ENCODE results near the gene SLC24A2. TPM values are rescaled to one million over a fixed set of nuclear protein-coding genes. Genes with fewer than 3 reads are reported as not detected.

SLC24A2 gene
- total and polyA plus RNA-seq, 2 of the 8 experiments (the other 6 are each of a cell fraction or from before 2014, with no cell fraction given): 2.8 to 6.5 TPM

DNA sequence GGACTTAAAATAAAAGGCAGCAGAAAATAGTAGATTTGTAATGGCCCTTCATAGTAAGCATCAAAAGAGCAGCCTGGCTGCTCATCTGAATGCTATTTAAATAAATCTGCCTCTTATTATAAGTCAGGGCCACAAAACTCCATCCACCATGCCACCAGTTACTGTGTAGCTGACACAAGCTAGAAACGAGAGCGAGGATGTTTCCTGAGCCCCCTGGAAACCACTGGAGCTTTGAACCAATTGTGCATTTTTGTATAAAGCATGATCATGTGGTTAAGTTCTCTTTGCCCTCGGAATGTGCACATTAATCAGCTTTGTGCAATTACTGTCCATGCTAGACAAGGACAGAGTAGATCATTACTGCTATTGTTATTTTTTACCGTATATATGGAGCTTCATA lies 17.4 kb downstream of the SLC24A2 start:
- no peak overlapping the region for H2BK20ac ChIP-seq (ENCODE audit: low read length)
- H4K20me1 ChIP-seq (replicated peaks in 1 of 2; ENCODE audit: control insufficient read depth in 1 of 2, insufficient read depth in 2 of 2, low read length in 2 of 2): no peaks in the 10 kb centered on the region
- 89% methylated on average over 4 of the region's 4 CpGs; no CpG with 5 or more reads in 1 of the 2 experiments for WGBS, 2 experiments (ENCODE audit: extremely low coverage in 1 of 2, insufficient coverage in 1 of 2, insufficient read length in 1 of 2, insufficient replicate concordance in 2 of 2, low coverage in 1 of 2, low lambda C conversion rate in 2 of 2, missing lambda C conversion rate in 1 of 2)
- H3K18ac ChIP-seq (ENCODE audit: extremely low read depth, low read length): no peak overlapping the region
- no peak overlapping the region for H2AFZ ChIP-seq (ENCODE audit: low read length)
- H3K23me2 ChIP-seq (ENCODE audit: low read depth, low read length): no peaks in the 10 kb centered on the region
- no peak overlapping the region for H3K23ac ChIP-seq (ENCODE audit: insufficient read length)
- ChIA-PET CTCF (ENCODE audit: partially characterized antibody) (interaction anchor here (0.9 to 1.1 kb wide), 3 partner anchors 15 to 151 kb away, joined by 3 to 5 read pairs (median 3); no protein-coding TSS in a partner anchor), POLR2A (ENCODE audit: partially characterized antibody) (interaction anchor here (1.2 kb wide), 1 partner anchor 10 kb away, joined by 3 read pairs; no protein-coding TSS in a partner anchor)
- no peak overlapping the region for H3K4ac ChIP-seq (replicated peaks; ENCODE audit: insufficient read length, low read depth, low read length)
- no peak for FAIRE-seq
- H3K9ac ChIP-seq (replicated peaks in 1 of 4; ENCODE audit: extremely low read depth in 1 of 4, low read depth in 3 of 4, low read length in 3 of 4): no peak overlapping the region
- no peaks in the 10 kb centered on the region for H3K79me1 ChIP-seq (ENCODE audit: low read depth, low read length)
- H3K27ac ChIP-seq (ENCODE audit: low read depth, low read length): no peak overlapping the region
- TF ChIP-seq JUN (IDR thresholded peaks at IDR 0.05; ENCODE audit: low read depth, low read length) (no peak), EZH2 (IDR thresholded peaks at IDR 0.05; ENCODE audit: low read depth, low read length, severe bottlenecking) (no peak), FOSL1 (IDR thresholded peaks at IDR 0.05; ENCODE audit: insufficient read depth, low read depth, low read length) (no peak), YY1 (IDR thresholded peaks at IDR 0.05; ENCODE audit: low read depth, low read length) (no peak), PHF8 (conservative IDR thresholded peaks at IDR 0.05; ENCODE audit: low read depth, low read length) (no peak), SIN3A (conservative IDR thresholded peaks at IDR 0.05 in 1 of 2, IDR thresholded peaks at IDR 0.05 in 1 of 2; ENCODE audit: low read depth in 1 of 2, low read length in 2 of 2) (no peak), GTF2F1 (IDR thresholded peaks at IDR 0.05; ENCODE audit: borderline replicate concordance, low read depth, low read length) (no peak), RFX5 (IDR thresholded peaks at IDR 0.05; ENCODE audit: borderline replicate concordance, low read depth, low read length) (no peak), SAP30 (IDR thresholded peaks at IDR 0.05; ENCODE audit: insufficient read depth, insufficient replicate concordance, low read length) (no peak), KDM5A (IDR thresholded peaks at IDR 0.05; ENCODE audit: low read length) (no peak), CREB1 (IDR thresholded peaks at IDR 0.05) (no peak), CEBPB (IDR thresholded peaks at IDR 0.05; ENCODE audit: low read depth, low read length) (no peak)
- TF ChIP-seq, protein P1, sequence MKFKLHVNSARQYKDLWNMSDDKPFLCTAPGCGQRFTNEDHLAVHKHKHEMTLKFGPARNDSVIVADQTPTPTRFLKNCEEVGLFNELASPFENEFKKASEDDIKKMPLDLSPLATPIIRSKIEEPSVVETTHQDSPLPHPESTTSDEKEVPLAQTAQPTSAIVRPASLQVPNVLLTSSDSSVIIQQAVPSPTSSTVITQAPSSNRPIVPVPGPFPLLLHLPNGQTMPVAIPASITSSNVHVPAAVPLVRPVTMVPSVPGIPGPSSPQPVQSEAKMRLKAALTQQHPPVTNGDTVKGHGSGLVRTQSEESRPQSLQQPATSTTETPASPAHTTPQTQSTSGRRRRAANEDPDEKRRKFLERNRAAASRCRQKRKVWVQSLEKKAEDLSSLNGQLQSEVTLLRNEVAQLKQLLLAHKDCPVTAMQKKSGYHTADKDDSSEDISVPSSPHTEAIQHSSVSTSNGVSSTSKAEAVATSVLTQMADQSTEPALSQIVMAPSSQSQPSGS (IDR thresholded peaks at IDR 0.05; ENCODE audit: low read length): no peak
- H3K9me3 ChIP-seq (ENCODE audit: insufficient read depth in 2 of 2, low read depth in 1 of 2, low read length in 1 of 2): peaks cover 2 to 11% of the 10 kb centered on the region in 2 experiments; a peak in 2 of 4 replicates
- no peaks in the 10 kb centered on the region for H3K79me2 ChIP-seq (ENCODE audit: control insufficient read depth in 1 of 2, insufficient read depth in 2 of 2, low read length in 2 of 2)
- no peak overlapping the region for H2BK12ac ChIP-seq (ENCODE audit: low read depth, low read length)
- H2BK120ac ChIP-seq (replicated peaks; ENCODE audit: low read depth, low read length): no peak overlapping the region
- H3K14ac ChIP-seq (ENCODE audit: insufficient read length): no peak overlapping the region
- H4K8ac ChIP-seq (ENCODE audit: extremely low read depth, insufficient read depth, low read length): no peak overlapping the region
- no peak overlapping the region for H4K91ac ChIP-seq (replicated peaks; ENCODE audit: insufficient read length, low read length)
- H2BK5ac ChIP-seq (ENCODE audit: low read depth, low read length): no peak overlapping the region
- H3K27me3 ChIP-seq (replicated peaks in 1 of 4; ENCODE audit: control insufficient read depth in 3 of 4, extremely low read depth in 1 of 4, insufficient read depth in 3 of 4, low read length in 3 of 4): no peaks in the 10 kb centered on the region
- no peak overlapping the region for H2BK15ac ChIP-seq (ENCODE audit: low read length)
- H2AK5ac ChIP-seq (ENCODE audit: low read depth, low read length): no peak overlapping the region
- DNase-seq (ENCODE audit: low read depth in 1 of 2, low spot score in 2 of 2): no peak
- no peak overlapping the region for H3K4me2 ChIP-seq (ENCODE audit: insufficient read depth in 1 of 2, low read depth in 2 of 2, low read length in 2 of 2)
- H3K56ac ChIP-seq (replicated peaks; ENCODE audit: insufficient read length, low read depth, low read length): no peak overlapping the region
- H4K5ac ChIP-seq (ENCODE audit: insufficient read length, low read depth, low read length): no peak overlapping the region
- no peaks in the 10 kb centered on the region for H3K36me3 ChIP-seq (ENCODE audit: control insufficient read depth in 2 of 4, insufficient read depth in 4 of 4, low read length in 3 of 4)
- no peak overlapping the region for H3K4me3 ChIP-seq (ENCODE audit: extremely low read depth in 1 of 4, insufficient read depth in 2 of 4, low read depth in 3 of 4, low read length in 4 of 4)
- H3K4me1 ChIP-seq (replicated peaks in 1 of 4; ENCODE audit: control insufficient read depth in 3 of 4, insufficient read depth in 4 of 4, low read length in 3 of 4): no peaks in the 10 kb centered on the region
